Measurements from ENCODE around the gene UBXN11.

The UBXN11 gene

GRCh38 chr1:26324550-26324949 is 18.1 kb upstream of the UBXN11 start:
- DNase-seq, result no peak
- Histone ChIP-seq H3K4me3 (no peak overlapping the region), H3K27ac (no peak overlapping the region), H3K9me3 (no peaks in the 10 kb centered on the region), H3K36me3 (no peaks in the 10 kb centered on the region), H3K4me1 (peaks cover 0 to 6% (median 5%) of the 10 kb centered on the region in 4 donors), H3K27me3 (peaks cover 0 to 45% of the 10 kb centered on the region in 2 donors)
- intact Hi-C loops (cut with DNase I; ENCODE audit: low total_unique reads), result loop anchor here (10.0 kb wide), 1 partner anchor 220 kb away; no protein-coding TSS in a partner anchor
- TF ChIP-seq CTCF (IDR thresholded peaks at IDR 0.05), result no peak

GRCh38 chr1:26323382-26323781 is 16.9 kb upstream of the UBXN11 start:
- intact Hi-C loops (cut with DNase I; ENCODE audit: low total_unique reads), result loop anchor here (2.0 to 10.0 kb wide), 2 partner anchors 49 to 219 kb away; no protein-coding TSS in a partner anchor

GRCh38 chr1:26322042-26322331 is 15.6 kb upstream of the UBXN11 start:
- Histone ChIP-seq H3K9me3 (no peaks in the 10 kb centered on the region), H3K27ac (no peak overlapping the region), H3K4me1 (peaks cover 0 to 6% (median 5%) of the 10 kb centered on the region in 4 donors), H3K36me3 (no peaks in the 10 kb centered on the region), H3K4me3 (no peak overlapping the region), H3K27me3 (peaks cover 0 to 33% of the 10 kb centered on the region in 2 donors)
- intact Hi-C loops (cut with DNase I; ENCODE audit: low total_unique reads), result loop anchor here (2.0 to 10.0 kb wide), 2 partner anchors 47 to 217 kb away; no protein-coding TSS in a partner anchor
- no peak for TF ChIP-seq CTCF (IDR thresholded peaks at IDR 0.05)
- no peak for DNase-seq

More at GRCh38 chr1:26323382-26323781, 16.9 kb upstream of the UBXN11 start:
- no peak overlapping the region for H3K4me3 ChIP-seq
- no peaks in the 10 kb centered on the region for H3K9me3 ChIP-seq
- no peaks in the 10 kb centered on the region for H3K36me3 ChIP-seq
- H3K27me3 ChIP-seq, result peaks cover 0 to 39% of the 10 kb centered on the region in 2 donors
- H3K27ac ChIP-seq, result no peak overlapping the region
- DNase-seq, result no peak
- H3K4me1 ChIP-seq, result peaks cover 0 to 6% (median 5%) of the 10 kb centered on the region in 4 donors
- TF ChIP-seq CTCF (IDR thresholded peaks at IDR 0.05), result no peak

- intact Hi-C loops (cut with DNase I; ENCODE audit: low total_unique reads), result loop anchor here (2.0 to 10.0 kb wide), 2 partner anchors 47 to 217 kb away; no protein-coding TSS in a partner anchor
- DNase-seq, result peak; percentile 94 to 95
- Histone ChIP-seq H3K4me3 (no peak overlapping the region), H3K27me3 (peaks cover 0 to 29% of the 10 kb centered on the region in 2 donors), H3K27ac (no peak overlapping the region), H3K4me1 (peaks cover 0 to 6% (median 5%) of the 10 kb centered on the region in 4 donors), H3K9me3 (no peaks in the 10 kb centered on the region), H3K36me3 (no peaks in the 10 kb centered on the region)
- TF ChIP-seq CTCF (IDR thresholded peaks at IDR 0.05), result peak; percentile 88 to 95
These were observed 15.0 kb upstream of the UBXN11 start for GRCh38 chr1:26321315-26322041.

- Histone ChIP-seq H3K27ac (no peak overlapping the region), H3K4me3 (no peak overlapping the region), H3K4me1 (peaks cover 0 to 6% (median 5%) of the 10 kb centered on the region in 4 donors), H3K36me3 (no peaks in the 10 kb centered on the region), H3K9me3 (no peaks in the 10 kb centered on the region), H3K27me3 (peaks cover 0 to 29% of the 10 kb centered on the region in 2 donors)
- no peak for DNase-seq
- TF ChIP-seq CTCF (IDR thresholded peaks at IDR 0.05), result no peak
- intact Hi-C loops (cut with DNase I; ENCODE audit: low total_unique reads), result loop anchor here (10.0 kb wide), 1 partner anchor 216 kb away; no protein-coding TSS in a partner anchor
These were observed 14.5 kb upstream of the UBXN11 start for GRCh38 chr1:26320896-26321295.

Measured in tibial artery (tissue), 4 donors.